ENCODE results near the gene C10orf71.
A peak's percentile ranks its signal among the peaks of the same experiment; 100 is the strongest.

The C10orf71 gene

GRCh38 chr10:49298983-49299815 lies at the start of gene C10orf71:
Gene C10orf71, plus strand, starts transcription at chr10:49299170. Its CDS starts 23,376 bp downstream, at chr10:49322546.
- H3K9me3 Mint-ChIP-seq = no peaks in the 10 kb centered on the region
- H3K36me3 Mint-ChIP-seq (ENCODE audit: low read depth) = no peaks in the 10 kb centered on the region
- H3K4me1 Mint-ChIP-seq (ENCODE audit: low read depth) = no peaks in the 10 kb centered on the region
- intact Hi-C loops (cut with micrococcal nuclease) = no loop called here
- peaks cover 54% of the 10 kb centered on the region for H3K27me3 Mint-ChIP-seq
- no peak within 1 kb of the TSS for H3K27ac Mint-ChIP-seq
- H3K4me3 Mint-ChIP-seq = no peak within 1 kb of the TSS

DNA sequence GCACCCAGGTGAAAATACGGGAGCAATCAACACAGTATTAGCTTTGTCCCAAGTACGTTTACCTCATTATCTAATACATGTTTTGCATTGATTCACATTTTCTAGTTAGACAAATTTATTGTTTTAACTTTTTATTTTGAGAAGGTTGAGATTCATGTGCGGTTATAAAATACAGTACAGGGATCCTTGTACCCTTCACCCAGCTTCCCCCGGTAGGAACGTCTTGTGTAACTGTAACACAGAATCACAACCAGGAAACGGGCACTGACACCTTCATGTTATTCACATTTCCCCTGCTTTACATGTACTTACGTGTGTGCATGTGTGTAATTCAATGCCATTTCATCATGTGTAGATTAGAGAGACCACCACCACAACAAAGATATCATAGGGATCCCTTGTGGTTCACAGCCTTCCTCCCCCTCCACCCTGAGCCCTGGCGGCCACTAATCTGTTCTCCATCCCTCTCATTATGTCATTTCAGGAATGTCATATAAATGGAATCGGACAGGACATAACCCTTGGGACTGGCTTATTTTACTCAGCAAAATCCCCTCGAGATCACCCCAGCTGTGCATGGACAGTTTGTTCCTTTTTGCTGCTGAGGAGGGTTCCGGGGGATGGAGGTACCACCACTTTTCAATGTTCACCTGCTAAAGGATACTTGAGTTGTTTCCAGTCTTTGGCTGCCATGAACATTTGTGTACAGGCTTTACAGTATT lies 46.5 kb upstream of the C10orf71 start:
- Mint-ChIP-seq H3K36me3 (ENCODE audit: low read depth) (no peaks in the 10 kb centered on the region), H3K27ac (no peak overlapping the region), H3K4me1 (ENCODE audit: low read depth) (no peaks in the 10 kb centered on the region), H3K4me3 (no peak overlapping the region), H3K27me3 (peaks cover 2% of the 10 kb centered on the region), H3K9me3 (no peaks in the 10 kb centered on the region)
- intact Hi-C loops (cut with micrococcal nuclease) = no loop called here

- Mint-ChIP-seq H3K36me3 (ENCODE audit: low read depth) (no peaks in the 10 kb centered on the region), H3K27me3 (peaks cover 2% of the 10 kb centered on the region), H3K4me3 (no peak overlapping the region), H3K4me1 (ENCODE audit: low read depth) (no peaks in the 10 kb centered on the region), H3K9me3 (no peaks in the 10 kb centered on the region), H3K27ac (no peak overlapping the region)
- intact Hi-C loops (cut with micrococcal nuclease) = no loop called here
Observed at GRCh38 chr10:49253340-49253906, 45.5 kb upstream of the C10orf71 start.

DNA sequence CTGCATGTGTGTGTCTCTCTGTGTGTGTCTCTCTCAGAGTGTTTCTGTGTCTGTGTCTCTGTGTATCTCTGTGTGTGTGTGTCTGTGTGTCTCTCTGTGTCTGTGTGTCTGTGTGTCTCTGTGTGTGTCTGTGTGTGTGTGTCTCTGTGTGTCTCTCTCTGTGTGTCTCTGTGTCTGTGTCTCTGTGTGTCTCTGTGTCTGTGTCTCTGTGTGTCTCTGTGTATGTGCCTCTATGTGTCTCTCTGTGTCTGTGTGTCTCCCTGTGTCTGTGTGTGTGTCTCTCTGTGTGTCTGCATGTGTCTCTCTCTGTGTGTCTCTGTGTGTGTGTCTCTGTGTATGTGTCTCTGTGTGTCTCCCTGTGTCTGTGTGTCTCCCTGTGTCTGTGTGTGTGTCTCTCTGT lies 44.8 kb upstream of the C10orf71 start:
- Mint-ChIP-seq H3K27ac (no peak overlapping the region), H3K36me3 (ENCODE audit: low read depth) (no peaks in the 10 kb centered on the region), H3K9me3 (no peaks in the 10 kb centered on the region), H3K4me1 (ENCODE audit: low read depth) (peaks cover under 1% of the 10 kb centered on the region), H3K4me3 (no peak overlapping the region), H3K27me3 (peaks cover 2% of the 10 kb centered on the region)
- intact Hi-C loops (cut with micrococcal nuclease) = no loop called here

GRCh38 chr10:49254556-49255318 lies 44.2 kb upstream of the C10orf71 start:
- peaks cover 6% of the 10 kb centered on the region for H3K4me1 Mint-ChIP-seq (ENCODE audit: low read depth)
- H3K4me3 Mint-ChIP-seq = no peak overlapping the region
- peaks cover 2% of the 10 kb centered on the region for H3K27me3 Mint-ChIP-seq
- intact Hi-C loops (cut with micrococcal nuclease) = no loop called here
- H3K36me3 Mint-ChIP-seq (ENCODE audit: low read depth) = no peaks in the 10 kb centered on the region
- no peak overlapping the region for H3K27ac Mint-ChIP-seq
- H3K9me3 Mint-ChIP-seq = no peaks in the 10 kb centered on the region

GRCh38 chr10:49255883-49256282 lies 43.1 kb upstream of the C10orf71 start:
- Mint-ChIP-seq H3K36me3 (ENCODE audit: low read depth) (no peaks in the 10 kb centered on the region), H3K9me3 (no peaks in the 10 kb centered on the region), H3K4me1 (ENCODE audit: low read depth) (peaks cover 9% of the 10 kb centered on the region), H3K27ac (no peak overlapping the region), H3K27me3 (peaks cover 2% of the 10 kb centered on the region), H3K4me3 (no peak overlapping the region)
- intact Hi-C loops (cut with micrococcal nuclease) = no loop called here

DNA sequence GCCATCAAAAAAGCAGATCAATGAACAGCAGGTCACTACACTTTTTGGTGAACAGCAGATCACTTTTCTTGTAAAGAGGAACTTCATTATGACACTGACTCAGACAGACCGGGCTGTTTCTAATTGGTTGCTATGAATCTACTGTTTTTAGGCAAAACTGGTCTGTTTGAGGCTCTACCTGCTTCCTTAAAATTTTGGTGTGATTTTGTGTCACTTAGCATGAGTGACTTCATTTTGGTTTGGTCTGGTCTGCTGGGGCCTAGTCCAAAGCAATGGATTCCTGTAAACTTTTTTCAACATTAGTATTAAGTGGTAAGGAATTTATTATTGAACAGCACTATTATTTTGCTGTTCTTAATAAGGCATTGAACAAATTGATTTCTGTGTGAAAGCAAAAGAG lies 41.8 kb upstream of the C10orf71 start:
- Mint-ChIP-seq H3K9me3 (no peaks in the 10 kb centered on the region), H3K4me3 (no peak overlapping the region), H3K36me3 (ENCODE audit: low read depth) (no peaks in the 10 kb centered on the region), H3K27ac (no peak overlapping the region), H3K4me1 (ENCODE audit: low read depth) (peaks cover 13% of the 10 kb centered on the region), H3K27me3 (peaks cover 2% of the 10 kb centered on the region)
- intact Hi-C loops (cut with micrococcal nuclease) = no loop called here

DNA sequence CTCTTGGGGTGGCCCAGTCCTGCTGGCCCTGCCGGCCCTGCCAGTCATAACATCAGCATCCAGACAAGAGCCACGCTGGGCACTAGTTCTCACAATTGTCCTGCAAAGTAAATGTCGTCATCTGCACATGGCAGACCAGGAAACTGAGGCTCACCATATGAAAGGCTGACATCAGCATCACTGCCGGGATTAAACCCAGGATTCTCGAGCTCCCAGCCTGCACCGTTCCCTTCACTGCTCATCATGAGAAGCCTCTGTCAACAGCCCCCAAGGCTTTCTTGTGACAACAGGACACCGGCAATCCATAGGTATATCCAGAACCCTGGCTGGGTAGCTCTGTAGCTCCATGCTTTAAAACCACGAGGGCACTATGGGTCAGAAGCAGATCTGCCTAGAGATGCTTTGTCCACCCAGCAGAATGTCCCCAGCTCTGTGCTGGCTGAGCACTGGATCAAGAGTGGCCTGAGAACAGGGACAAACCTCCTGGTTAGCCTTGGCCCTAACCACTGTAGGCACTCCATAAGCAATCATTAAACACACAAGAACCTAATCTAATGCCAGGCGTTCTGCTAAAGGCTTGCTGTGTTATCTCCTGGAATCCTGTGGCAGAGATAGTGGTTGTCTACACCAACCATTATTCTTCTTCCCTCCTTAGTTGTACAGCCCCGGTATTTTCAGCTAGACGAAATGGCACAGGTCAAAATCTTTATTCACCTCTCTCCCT lies 41.2 kb upstream of the C10orf71 start:
- no peaks in the 10 kb centered on the region for H3K27me3 Mint-ChIP-seq
- no peaks in the 10 kb centered on the region for H3K36me3 Mint-ChIP-seq (ENCODE audit: low read depth)
- H3K4me3 Mint-ChIP-seq = no peak overlapping the region
- no peak overlapping the region for H3K27ac Mint-ChIP-seq
- no peaks in the 10 kb centered on the region for H3K9me3 Mint-ChIP-seq
- peaks cover 20% of the 10 kb centered on the region for H3K4me1 Mint-ChIP-seq (ENCODE audit: low read depth)
- intact Hi-C loops (cut with micrococcal nuclease) = no loop called here

GRCh38 chr10:49258350-49258683 lies 40.7 kb upstream of the C10orf71 start:
- Mint-ChIP-seq H3K4me3 (no peak overlapping the region), H3K9me3 (no peaks in the 10 kb centered on the region), H3K27me3 (no peaks in the 10 kb centered on the region), H3K4me1 (ENCODE audit: low read depth) (peaks cover 21% of the 10 kb centered on the region), H3K27ac (no peak overlapping the region), H3K36me3 (ENCODE audit: low read depth) (no peaks in the 10 kb centered on the region)
- intact Hi-C loops (cut with micrococcal nuclease) = no loop called here

DNA sequence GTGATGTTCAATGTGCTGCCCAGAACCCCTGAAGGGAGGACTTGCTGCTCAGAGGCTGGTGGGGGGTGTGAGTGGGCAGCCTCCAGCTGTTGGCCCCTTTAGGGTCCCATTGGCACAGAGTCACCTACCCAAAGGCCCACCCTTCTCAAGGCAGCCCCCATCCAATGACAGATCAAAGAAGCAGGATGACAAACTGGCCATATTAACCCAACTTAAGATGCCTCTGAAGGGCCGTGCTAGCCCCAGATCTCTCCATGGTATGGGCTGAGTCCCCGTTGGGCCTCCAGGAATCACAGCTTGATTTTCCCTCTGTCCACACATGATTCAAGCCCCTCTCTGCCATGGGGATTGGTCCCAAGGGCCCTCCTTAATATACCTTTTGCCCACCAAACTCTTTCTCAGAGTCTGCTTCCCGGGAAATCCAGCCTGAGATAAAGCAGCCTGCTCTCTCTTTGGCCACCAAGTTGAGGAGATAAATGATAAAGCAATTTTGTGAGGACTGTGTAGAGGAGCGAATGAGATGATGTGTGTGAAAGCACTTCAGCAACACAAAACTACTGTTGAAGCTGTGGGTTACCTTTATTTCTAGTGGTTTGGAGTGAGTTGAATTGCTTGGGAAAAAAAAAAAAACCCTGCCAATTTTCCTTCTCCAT lies 38.2 kb upstream of the C10orf71 start:
- H3K4me3 Mint-ChIP-seq = no peak overlapping the region
- intact Hi-C loops (cut with micrococcal nuclease) = no loop called here
- H3K36me3 Mint-ChIP-seq (ENCODE audit: low read depth) = peaks cover 10% of the 10 kb centered on the region
- H3K27ac Mint-ChIP-seq = peak overlapping the region; percentile 43
- H3K27me3 Mint-ChIP-seq = no peaks in the 10 kb centered on the region
- H3K9me3 Mint-ChIP-seq = peaks cover 14% of the 10 kb centered on the region
- peaks cover 30% of the 10 kb centered on the region for H3K4me1 Mint-ChIP-seq (ENCODE audit: low read depth)

GRCh38 chr10:49263591-49263990 lies 35.4 kb upstream of the C10orf71 start:
- H3K4me3 Mint-ChIP-seq = no peak overlapping the region
- no peaks in the 10 kb centered on the region for H3K27me3 Mint-ChIP-seq
- H3K36me3 Mint-ChIP-seq (ENCODE audit: low read depth) = peaks cover 22% of the 10 kb centered on the region
- H3K9me3 Mint-ChIP-seq = peaks cover 33% of the 10 kb centered on the region
- intact Hi-C loops (cut with micrococcal nuclease) = no loop called here
- no peak overlapping the region for H3K27ac Mint-ChIP-seq
- peaks cover 30% of the 10 kb centered on the region for H3K4me1 Mint-ChIP-seq (ENCODE audit: low read depth)

DNA sequence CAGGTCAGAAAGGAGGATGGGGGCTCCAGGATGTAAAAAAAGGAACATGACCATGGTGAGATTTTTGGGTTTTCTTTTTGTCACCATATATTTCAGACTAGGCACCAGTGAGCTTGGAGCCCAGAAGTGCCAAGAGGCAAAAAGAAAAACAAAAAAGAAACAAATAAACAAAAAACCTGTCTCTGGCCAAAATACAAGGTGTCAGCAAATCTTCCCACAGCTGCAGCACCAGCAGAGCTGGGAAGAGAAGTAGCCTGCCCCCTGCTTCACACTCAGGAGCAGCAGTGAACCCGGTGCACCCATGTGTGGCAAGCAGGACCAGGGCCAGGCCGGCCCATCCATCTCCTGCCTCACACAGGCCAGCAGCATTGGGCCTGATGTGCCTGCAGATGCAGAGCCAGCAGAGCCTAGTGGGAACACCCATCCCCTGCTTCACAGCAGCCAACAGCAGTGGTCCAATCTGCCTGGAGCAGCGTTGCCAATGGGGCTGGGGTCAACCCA lies 34.7 kb upstream of the C10orf71 start:
- H3K27me3 Mint-ChIP-seq = no peaks in the 10 kb centered on the region
- peaks cover 33% of the 10 kb centered on the region for H3K9me3 Mint-ChIP-seq
- H3K27ac Mint-ChIP-seq = no peak overlapping the region
- H3K4me1 Mint-ChIP-seq (ENCODE audit: low read depth) = peaks cover 29% of the 10 kb centered on the region
- H3K4me3 Mint-ChIP-seq = no peak overlapping the region
- intact Hi-C loops (cut with micrococcal nuclease) = no loop called here
- peaks cover 22% of the 10 kb centered on the region for H3K36me3 Mint-ChIP-seq (ENCODE audit: low read depth)

GRCh38 chr10:49265885-49266284 lies 33.1 kb upstream of the C10orf71 start:
- no peak overlapping the region for H3K27ac Mint-ChIP-seq

More at GRCh38 chr10:49265885-49266284, 33.1 kb upstream of the C10orf71 start:
- peaks cover 22% of the 10 kb centered on the region for H3K36me3 Mint-ChIP-seq (ENCODE audit: low read depth)
- H3K4me1 Mint-ChIP-seq (ENCODE audit: low read depth) = peaks cover 32% of the 10 kb centered on the region
- H3K9me3 Mint-ChIP-seq = peaks cover 33% of the 10 kb centered on the region
- peaks cover 9% of the 10 kb centered on the region for H3K27me3 Mint-ChIP-seq
- intact Hi-C loops (cut with micrococcal nuclease) = no loop called here
- H3K4me3 Mint-ChIP-seq = no peak overlapping the region

All from dendritic cell treated with granulocyte-macrophage colony-stimulating factor and Interleukin-4, amounts not matched to agents 40 ng/mL and 50 ng/mL, for 4 days (primary cell).